GM20000 (cell line): ENCODE results near the gene NUB1.

Experiments used
- DNase-seq: peaks from one replicate; pipeline ENCODE4 v3.0.0; 2012; ENCODE audit warnings: low spot score
- CTCF ChIP-seq: IDR thresholded peaks from 2 replicates; pipeline ENCODE4 v1.5.1; 2012; ENCODE audit warnings: mild to moderate bottlenecking, control low read depth; ENCODE audit errors: extremely low read depth, missing control alignments

Gene NUB1

GRCh38 chr7:151427705-151428377 lies 86.2 kb downstream of the NUB1 start:
- TF ChIP-seq CTCF, result no peak
- no peak for DNase-seq
